ENCODE data around the gene ADAP1. TPM values are rescaled to one million over a fixed set of nuclear protein-coding genes. Genes with fewer than 3 reads are reported as not detected.

The ADAP1 gene
- total RNA-seq, 2 experiments from 2014 or later, result 14.1 to 16.1 TPM

- ChIA-PET CTCF (no interaction called here), POLR2A (interaction anchor here (0.6 kb wide), 1 partner anchor 270 kb away, joined by 5 read pairs; no protein-coding TSS in a partner anchor)
- DNase-seq, result no peak
- Mint-ChIP-seq H3K4me1 (ENCODE audit: low read depth) (peaks cover 14% of the 10 kb centered on the region), H3K9me3 (no peaks in the 10 kb centered on the region), H3K27me3 (no peaks in the 10 kb centered on the region), H3K27ac (no peak overlapping the region), H3K4me3 (no peak overlapping the region), H3K36me3 (peaks cover 3% of the 10 kb centered on the region)
- intact Hi-C loops (cut with micrococcal nuclease), result no loop called here
Measured at GRCh38 chr7:885893-886625, 68.4 kb downstream of the ADAP1 start.

GRCh38 chr7:885261-885892 lies 69.1 kb downstream of the ADAP1 start:
- no peaks in the 10 kb centered on the region for H3K27me3 Mint-ChIP-seq
- intact Hi-C loops (cut with micrococcal nuclease), result no loop called here
- H3K27ac Mint-ChIP-seq, result no peak overlapping the region
- no peaks in the 10 kb centered on the region for H3K9me3 Mint-ChIP-seq
- H3K36me3 Mint-ChIP-seq, result peaks cover 3% of the 10 kb centered on the region
- CTCF ChIA-PET, result no interaction called here
- DNase-seq, result no peak
- POLR2A ChIA-PET, result interaction anchor here (0.6 kb wide), 1 partner anchor 270 kb away, joined by 5 read pairs; no protein-coding TSS in a partner anchor
- no peak overlapping the region for H3K4me3 Mint-ChIP-seq
- H3K4me1 Mint-ChIP-seq (ENCODE audit: low read depth), result peaks cover 17% of the 10 kb centered on the region

- Mint-ChIP-seq H3K36me3 (peaks cover 3% of the 10 kb centered on the region), H3K27ac (no peak overlapping the region), H3K9me3 (no peaks in the 10 kb centered on the region), H3K27me3 (no peaks in the 10 kb centered on the region), H3K4me1 (ENCODE audit: low read depth) (peaks cover 23% of the 10 kb centered on the region), H3K4me3 (no peak overlapping the region)
- no peak for DNase-seq
- ChIA-PET CTCF (no interaction called here), POLR2A (no interaction called here)
- intact Hi-C loops (cut with micrococcal nuclease), result no loop called here
Measured at GRCh38 chr7:884191-885003, 70.1 kb downstream of the ADAP1 start.

GRCh38 chr7:883055-884021 lies 71.1 kb downstream of the ADAP1 start:
- CTCF ChIA-PET, result interaction anchor here (2.0 kb wide), 1 partner anchor 10 kb away, joined by 5 read pairs; no protein-coding TSS in a partner anchor
- H3K9me3 Mint-ChIP-seq, result no peaks in the 10 kb centered on the region
- no peak overlapping the region for H3K4me3 Mint-ChIP-seq
- POLR2A ChIA-PET, result no interaction called here
- no peak for DNase-seq
- intact Hi-C loops (cut with micrococcal nuclease), result no loop called here
- H3K4me1 Mint-ChIP-seq (ENCODE audit: low read depth), result peaks cover 30% of the 10 kb centered on the region
- H3K36me3 Mint-ChIP-seq, result peaks cover 5% of the 10 kb centered on the region
- no peaks in the 10 kb centered on the region for H3K27me3 Mint-ChIP-seq
- H3K27ac Mint-ChIP-seq, result no peak overlapping the region

- no peak overlapping the region for H3K27ac Mint-ChIP-seq
- CTCF ChIA-PET, result interaction anchor here (2.0 kb wide), 1 partner anchor 9 kb away, joined by 5 read pairs; no protein-coding TSS in a partner anchor
Measured at GRCh38 chr7:882336-883035, 72.0 kb downstream of the ADAP1 start.

GRCh38 chr7:881441-882234 lies 72.8 kb downstream of the ADAP1 start:
- no peak overlapping the region for H3K27ac Mint-ChIP-seq
- intact Hi-C loops (cut with micrococcal nuclease), result no loop called here
- peaks cover 3% of the 10 kb centered on the region for H3K36me3 Mint-ChIP-seq
- ChIA-PET CTCF (interaction anchor here (2.0 kb wide), 1 partner anchor 8 kb away, joined by 5 read pairs; no protein-coding TSS in a partner anchor), POLR2A (no interaction called here)
- no peaks in the 10 kb centered on the region for H3K9me3 Mint-ChIP-seq
- DNase-seq, result no peak
- H3K4me1 Mint-ChIP-seq (ENCODE audit: low read depth), result peaks cover 34% of the 10 kb centered on the region
- no peak overlapping the region for H3K4me3 Mint-ChIP-seq
- no peaks in the 10 kb centered on the region for H3K27me3 Mint-ChIP-seq

More at GRCh38 chr7:882336-883035, 72.0 kb downstream of the ADAP1 start:
- POLR2A ChIA-PET, result no interaction called here
- H3K4me3 Mint-ChIP-seq, result no peak overlapping the region
- no peaks in the 10 kb centered on the region for H3K9me3 Mint-ChIP-seq
- peaks cover 34% of the 10 kb centered on the region for H3K4me1 Mint-ChIP-seq (ENCODE audit: low read depth)
- H3K36me3 Mint-ChIP-seq, result peaks cover 2% of the 10 kb centered on the region
- DNase-seq, result no peak
- H3K27me3 Mint-ChIP-seq, result no peaks in the 10 kb centered on the region
- intact Hi-C loops (cut with micrococcal nuclease), result no loop called here

- Mint-ChIP-seq H3K9me3 (no peaks in the 10 kb centered on the region), H3K27ac (no peak overlapping the region)
- CTCF ChIA-PET, result no interaction called here
Measured at GRCh38 chr7:880450-880849, 74.0 kb downstream of the ADAP1 start.

GRCh38 chr7:879706-880105 lies 74.8 kb downstream of the ADAP1 start:
- CTCF ChIA-PET, result interaction anchor here (1.0 kb wide), 1 partner anchor 114 kb away, joined by 3 read pairs; no protein-coding TSS in a partner anchor
- Mint-ChIP-seq H3K9me3 (no peaks in the 10 kb centered on the region), H3K27me3 (no peaks in the 10 kb centered on the region), H3K36me3 (peaks cover 3% of the 10 kb centered on the region), H3K27ac (no peak overlapping the region), H3K4me3 (peak overlapping the region; percentile 35), H3K4me1 (ENCODE audit: low read depth) (peaks cover 31% of the 10 kb centered on the region)
- intact Hi-C loops (cut with micrococcal nuclease), result loop anchor here (5.0 to 10.0 kb wide), 2 partner anchors 277 to 555 kb away; no protein-coding TSS in a partner anchor
- POLR2A ChIA-PET, result interaction anchor here (0.5 kb wide), 1 partner anchor 72 kb away, joined by 3 read pairs; no protein-coding TSS in a partner anchor
- no peak for DNase-seq

More at GRCh38 chr7:880450-880849, 74.0 kb downstream of the ADAP1 start:
- intact Hi-C loops (cut with micrococcal nuclease), result no loop called here
- no peak overlapping the region for H3K4me3 Mint-ChIP-seq
- no peak for DNase-seq
- H3K4me1 Mint-ChIP-seq (ENCODE audit: low read depth), result peaks cover 34% of the 10 kb centered on the region
- no peaks in the 10 kb centered on the region for H3K27me3 Mint-ChIP-seq
- POLR2A ChIA-PET, result interaction anchor here (0.5 kb wide), 1 partner anchor 71 kb away, joined by 3 read pairs; no protein-coding TSS in a partner anchor
- peaks cover 3% of the 10 kb centered on the region for H3K36me3 Mint-ChIP-seq

- Mint-ChIP-seq H3K36me3 (peaks cover 3% of the 10 kb centered on the region), H3K27ac (no peak overlapping the region), H3K4me3 (peak overlapping the region; percentile 35), H3K4me1 (ENCODE audit: low read depth) (peaks cover 28% of the 10 kb centered on the region), H3K27me3 (no peaks in the 10 kb centered on the region), H3K9me3 (no peaks in the 10 kb centered on the region)
- CTCF ChIA-PET, result interaction anchor here (1.0 kb wide), 1 partner anchor 114 kb away, joined by 3 read pairs; no protein-coding TSS in a partner anchor
- intact Hi-C loops (cut with micrococcal nuclease), result loop anchor here (5.0 to 10.0 kb wide), 2 partner anchors 277 to 554 kb away; no protein-coding TSS in a partner anchor
- no peak for DNase-seq
- POLR2A ChIA-PET, result no interaction called here
Measured at GRCh38 chr7:879093-879492, 75.4 kb downstream of the ADAP1 start.

Data from activated CD4-positive, alpha-beta memory T cell treated with anti-CD3 and anti-CD28 coated beads for 36 hours (primary cell).